GM21526 (cell line): Measurements from ENCODE around the gene ENTPD2.

Experiments
- ATAC-seq: cut with Tn5 transposase; IDR thresholded peaks from one replicate; pipeline ENCODE4 v1.9.1; 2021; ENCODE audit warnings: moderate library complexity; ENCODE audit not compliant: unreplicated experiment, low FRiP score

Gene ENTPD2

GRCh38 chr9:137080260-137081122, 26.6 kb upstream of the ENTPD2 start:
- ATAC-seq: no peak

DNA sequence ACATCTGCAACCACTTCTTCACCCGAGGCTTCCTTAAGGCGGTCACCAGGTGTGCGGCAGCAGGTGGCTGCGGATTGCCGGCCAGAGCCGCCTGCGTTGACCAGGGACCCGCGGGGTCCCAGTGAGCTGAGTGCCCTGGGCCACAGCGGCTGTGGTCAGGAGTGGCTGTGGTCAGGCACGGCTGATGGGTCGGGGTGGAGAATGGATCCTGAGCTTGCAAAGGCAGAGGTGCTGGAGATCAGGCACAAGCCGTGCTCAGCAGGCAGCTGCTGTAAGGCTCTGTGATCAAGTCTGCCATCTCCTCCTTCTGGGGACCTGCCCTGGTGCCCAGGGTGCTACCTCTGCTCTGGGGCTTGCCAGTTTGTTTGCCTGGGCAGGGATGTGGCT, 25.5 kb upstream of the ENTPD2 start:
- ATAC-seq: no peak

DNA sequence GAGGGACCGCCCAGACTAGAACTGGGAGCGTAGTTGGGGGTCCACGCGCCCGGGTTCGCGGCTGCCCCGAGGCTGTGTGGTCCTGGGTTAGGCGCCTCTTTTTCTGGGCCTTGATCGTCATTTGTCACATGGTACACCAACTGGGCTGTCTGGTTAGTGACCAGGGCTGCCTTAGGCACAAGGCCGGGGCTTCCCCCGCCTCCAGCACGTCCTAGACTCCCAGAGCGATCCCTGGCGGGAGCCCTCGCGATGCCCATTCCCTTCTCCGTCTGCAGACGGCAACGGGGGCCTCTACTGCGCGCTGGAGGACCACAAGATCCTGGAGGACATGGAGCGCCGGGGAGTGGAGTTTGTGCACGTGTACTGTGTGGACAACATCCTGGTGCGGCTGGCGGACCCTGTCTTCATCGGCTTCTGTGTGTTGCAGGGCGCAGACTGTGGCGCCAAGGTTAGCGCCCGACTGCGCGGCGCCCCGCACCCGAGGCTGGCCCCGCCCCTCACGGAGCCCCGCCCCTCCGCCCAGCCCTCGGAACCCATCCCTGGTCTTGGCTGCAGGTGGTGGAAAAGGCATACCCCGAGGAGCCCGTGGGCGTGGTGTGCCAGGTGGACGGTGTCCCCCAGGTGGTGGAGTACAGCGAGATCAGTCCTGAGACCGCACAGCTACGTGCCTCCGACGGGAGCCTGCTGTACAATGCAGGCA, 25.0 kb upstream of the ENTPD2 start:
- ATAC-seq: no peak

- no peak for ATAC-seq
Observed at GRCh38 chr9:137077758-137078693, 24.2 kb upstream of the ENTPD2 start.

- no peak for ATAC-seq
Observed at GRCh38 chr9:137077010-137077747, 23.3 kb upstream of the ENTPD2 start, which contains the start of gene UAP1L1. UAP1L1 (plus strand) TSS chr9:137077517; CDS start chr9:137077533, 16 bp downstream.

DNA sequence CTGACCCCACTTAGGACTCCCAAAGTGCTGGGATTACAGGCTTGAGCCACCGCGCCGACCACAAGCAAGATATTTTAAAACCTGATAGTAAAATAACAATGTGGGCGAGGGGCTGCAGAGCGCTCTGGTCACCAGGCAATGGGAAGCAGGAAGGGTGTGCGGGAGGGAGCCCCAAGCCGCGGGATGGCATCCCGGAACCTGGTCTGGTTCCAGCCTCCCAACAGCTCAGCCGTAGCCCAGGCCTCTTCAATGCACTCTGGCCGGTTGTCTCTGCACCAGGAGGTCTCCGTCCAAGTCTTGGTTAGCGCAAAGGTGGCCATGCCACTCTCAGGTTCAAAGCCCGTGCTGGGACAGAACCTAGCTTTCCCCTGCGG, 22.8 kb upstream of the ENTPD2 start:
- ATAC-seq: no peak

GRCh38 chr9:137075275-137075775, 21.5 kb upstream of the ENTPD2 start:
- no peak for ATAC-seq

GRCh38 chr9:137074657-137075274, 20.9 kb upstream of the ENTPD2 start:
- no peak for ATAC-seq

- ATAC-seq: no peak
Observed at GRCh38 chr9:137073992-137074399, 20.1 kb upstream of the ENTPD2 start.

DNA sequence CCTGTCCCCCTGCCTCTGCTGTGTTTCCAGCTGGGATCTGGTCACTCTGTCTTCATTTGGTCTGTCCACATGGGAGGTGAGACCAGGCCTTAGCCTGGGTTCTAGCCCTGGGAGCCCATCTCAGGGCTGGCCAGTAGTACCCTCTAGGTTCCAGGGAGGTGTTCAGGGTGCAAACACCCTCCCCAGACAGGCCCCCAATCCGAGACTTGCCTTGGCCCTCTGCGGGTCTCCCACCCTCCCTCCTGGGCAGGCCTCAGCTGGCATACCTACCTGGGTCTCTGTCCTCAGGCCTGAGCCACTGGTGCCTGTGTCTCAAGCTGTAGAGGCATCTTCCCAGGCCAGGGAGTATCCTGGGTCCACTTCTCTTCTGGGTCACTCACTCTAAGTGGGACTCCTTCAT, 17.4 kb upstream of the ENTPD2 start:
- ATAC-seq: no peak

GRCh38 chr9:137070906-137071275, 17.0 kb upstream of the ENTPD2 start:
- ATAC-seq: no peak

DNA sequence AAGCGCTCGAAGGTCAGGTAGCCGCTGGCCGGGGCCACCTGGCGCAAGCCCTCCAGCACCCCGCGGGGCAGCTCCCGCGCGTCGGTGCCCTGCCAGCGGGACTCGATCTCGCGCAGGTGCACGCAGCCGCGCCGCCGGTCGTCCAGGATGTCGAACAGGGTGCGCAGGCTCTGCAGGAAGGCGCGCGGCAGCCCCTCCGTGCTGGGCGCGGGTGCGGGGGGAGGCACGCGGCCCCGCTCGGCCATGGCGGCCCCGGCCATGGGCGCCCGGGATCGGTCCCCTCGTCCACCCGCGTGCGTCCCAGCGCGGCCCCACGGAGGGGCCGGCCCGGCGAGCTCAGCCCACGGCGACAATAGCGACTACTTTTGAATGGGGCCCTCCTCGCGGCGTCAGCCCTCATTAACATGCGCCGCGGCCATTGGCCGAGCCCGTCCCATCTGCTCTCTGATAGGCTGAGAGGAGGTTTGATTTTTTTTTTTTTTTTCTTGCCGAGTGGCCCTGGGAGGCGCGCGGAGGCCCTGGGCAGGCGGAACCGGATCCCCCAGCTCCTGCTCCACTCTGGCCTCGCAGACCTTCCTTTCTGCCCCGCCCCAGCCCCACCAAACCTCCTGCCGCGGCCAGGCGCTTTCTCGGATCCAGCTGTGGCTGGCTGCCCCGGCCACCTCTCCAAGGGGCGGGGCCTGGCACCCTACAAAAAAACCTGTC, 16.5 kb upstream of the ENTPD2 start, which contains the start of gene SAPCD2:
Gene SAPCD2 (minus strand): TSS at position 357 of the 705 bp plus-strand sequence. CDS start 97 bp downstream, at position 260.
- peak; percentile 71 for ATAC-seq

DNA sequence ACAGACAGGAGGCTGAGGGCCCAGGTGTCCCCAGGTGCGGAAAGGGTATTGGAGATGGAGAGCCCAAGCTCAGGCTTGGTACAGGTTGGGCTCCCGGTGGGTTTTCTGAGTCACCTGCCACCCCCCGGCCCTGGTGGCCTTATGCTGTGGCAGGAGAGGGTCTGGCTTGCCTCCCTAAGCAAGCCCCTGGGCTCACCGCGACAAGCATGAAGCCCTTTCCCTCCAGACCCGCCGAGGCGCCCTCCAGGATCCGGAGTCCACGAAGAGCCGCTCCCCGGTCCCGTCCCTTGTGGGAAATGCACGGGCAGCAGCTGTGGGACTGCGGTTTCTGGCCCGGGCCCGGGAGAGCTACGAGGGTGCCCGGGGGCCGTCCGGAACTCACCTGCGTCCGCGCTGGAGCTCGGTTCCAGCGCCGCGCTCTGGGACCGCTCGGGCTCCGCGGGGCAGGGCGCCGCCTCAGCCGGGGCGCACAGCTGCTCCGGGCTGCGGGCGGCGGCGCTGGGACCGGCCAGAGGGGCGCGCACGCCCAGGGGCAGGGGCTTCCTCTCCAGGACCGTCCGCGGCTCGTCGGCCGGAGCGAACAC, 15.7 kb upstream of the ENTPD2 start:
- peak; percentile 3 for ATAC-seq

GRCh38 chr9:137068539-137069507, 15.0 kb upstream of the ENTPD2 start:
- no peak for ATAC-seq

- ATAC-seq: no peak
Observed at GRCh38 chr9:137067860-137068538, 14.1 kb upstream of the ENTPD2 start.

GRCh38 chr9:137066096-137066861, 12.4 kb upstream of the ENTPD2 start:
- ATAC-seq: no peak
